Endothelial cell of umbilical vein (primary cell): ENCODE data around the gene ZMAT3. TPM values are rescaled to one million over a fixed set of nuclear protein-coding genes. Genes with fewer than 3 reads are reported as not detected.

Experiments
- BruUV-seq: library from RNA; stranded (reverse); fragments of 400-500 nt; replicated peaks from 2 replicates; lab custom pipeline; 2021; lab: Mats Ljungman, UMichigan
- CTCF ChIA-PET: fragments of 300-600, 350-600 bp; sonication (Branson Sonifier 250); formaldehyde crosslinking; loops from one replicate; lab custom pipeline; 2021; ENCODE audit warnings: antibody characterized with exemption, inconsistent platforms; lab: Charles Lee
- POLR2A ChIA-PET: fragments of 300-600, 350-600 bp; sonication (Branson Sonifier 250); formaldehyde crosslinking; loops from one replicate; lab custom pipeline; 2021; ENCODE audit warnings: antibody characterized with exemption, inconsistent platforms; lab: Charles Lee
- DNase-seq: peaks from one replicate; pipeline ENCODE4 v3.0.0-alpha.2; 2011; ENCODE audit warnings: low read depth, low spot score
- FAIRE-seq: peaks from 2 replicates; lab custom pipeline; 2011; peaks lifted over from hg19 to GRCh38; lab: Jason Lieb, UNC
- H2AFZ ChIP-seq: 2 replicates; pipeline ENCODE4 v1.6.0; 2012; ENCODE audit warnings: low read depth, low read length, control low read depth, inconsistent platforms
- H3K27ac ChIP-seq: 2 replicates; pipeline ENCODE4 v1.5.1; 2011; ENCODE audit warnings: low read depth, mild to moderate bottlenecking, control low read depth, low read length, moderate library complexity; ENCODE audit not compliant: insufficient read depth
- H3K27me3 ChIP-seq, 2 experiments: 2 replicates each; pipeline versions ENCODE4 v1.6.0 to v1.6.1; 2011; ENCODE audit warnings: low read length in 2 of 2, mixed read lengths in 1 of 2; ENCODE audit not compliant: control insufficient read depth in 2 of 2, insufficient read depth in 2 of 2
- H3K36me3 ChIP-seq, 2 experiments: 2 replicates in 1 of 2; 3 replicates in 1 of 2; pipeline ENCODE4 v1.5.1; 2011; ENCODE audit warnings: low read length in 2 of 2, mild to moderate bottlenecking in 1 of 2, moderate library complexity in 1 of 2; ENCODE audit not compliant: control insufficient read depth in 2 of 2, insufficient read depth in 2 of 2; ENCODE audit errors: extremely low read depth in 1 of 2
- H3K4me1 ChIP-seq: 3 replicates; pipeline ENCODE4 v1.5.1; 2011; ENCODE audit warnings: mild to moderate bottlenecking, low read length; ENCODE audit not compliant: control insufficient read depth, insufficient read depth; ENCODE audit errors: extremely low read depth
- H3K4me2 ChIP-seq: 2 replicates; pipeline ENCODE4 v1.6.1; 2011; ENCODE audit warnings: low read length, control low read depth, mixed read lengths; ENCODE audit not compliant: insufficient read depth
- H3K4me3 ChIP-seq, 3 experiments: fragments of 200-600 bp in 1 of 3; sonication (generic), shearing (Covaris generic) in 1 of 3; replicated peaks in 1 of 3; 2 replicates each; pipeline ENCODE4 v1.5.1; 2011 to 2016; ENCODE audit warnings: control low read depth in 3 of 3, low read length in 3 of 3, mild to moderate bottlenecking in 2 of 3, inconsistent platforms in 1 of 3, low read depth in 1 of 3, moderate library complexity in 1 of 3; ENCODE audit not compliant: insufficient read depth in 1 of 3
- H3K79me2 ChIP-seq: 2 replicates; pipeline ENCODE4 v1.6.0; 2012; ENCODE audit warnings: low read length, inconsistent platforms; ENCODE audit not compliant: control insufficient read depth, insufficient read depth
- H3K9ac ChIP-seq: replicated peaks from 2 replicates; pipeline ENCODE3; 2011; ENCODE audit warnings: low read length, control low read depth; ENCODE audit not compliant: insufficient read depth; ENCODE audit errors: extremely low read depth
- H3K9me1 ChIP-seq: replicated peaks from 3 replicates; pipeline ENCODE4 v1.6.0; 2011; ENCODE audit warnings: mild to moderate bottlenecking, low read length; ENCODE audit not compliant: control insufficient read depth, insufficient read depth; ENCODE audit errors: extremely low read depth
- H3K9me3 ChIP-seq: replicated peaks from 2 replicates; pipeline ENCODE4 v1.5.1; 2012; ENCODE audit warnings: low read length, inconsistent platforms; ENCODE audit not compliant: control insufficient read depth, insufficient read depth
- H4K20me1 ChIP-seq: replicated peaks from 2 replicates; pipeline ENCODE3; 2011; ENCODE audit warnings: mild to moderate bottlenecking, low read length; ENCODE audit not compliant: control insufficient read depth, insufficient read depth; ENCODE audit errors: extremely low read depth
- CTCF ChIP-seq, 2 donors: IDR thresholded peaks; 1 replicate in 1 of 2; 2 replicates in 1 of 2; pipeline ENCODE4 v1.5.1; 2011; ENCODE audit warnings: low read length in 2 of 2, mild to moderate bottlenecking in 2 of 2, moderate library complexity in 2 of 2, control low read depth in 1 of 2, inconsistent platforms in 1 of 2, low read depth in 1 of 2; ENCODE audit not compliant: insufficient read depth in 1 of 2; ENCODE audit errors: extremely low read depth in 1 of 2
- EZH2 ChIP-seq: IDR thresholded peaks from 2 replicates; pipeline ENCODE4 v1.6.1; 2012; ENCODE audit warnings: borderline replicate concordance, low read depth, mild to moderate bottlenecking, moderate library complexity, low read length, inconsistent platforms; ENCODE audit not compliant: severe bottlenecking
- FOS ChIP-seq: IDR thresholded peaks from 2 replicates; pipeline ENCODE4 v1.6.1; 2011; ENCODE audit warnings: mild to moderate bottlenecking, low read length, moderate library complexity, borderline replicate concordance; ENCODE audit not compliant: insufficient read depth
- GATA2 ChIP-seq: IDR thresholded peaks from 2 replicates; pipeline ENCODE4 v1.7.0; 2011; ENCODE audit warnings: low read depth, mild to moderate bottlenecking, moderate library complexity, mixed read lengths, low read length; ENCODE audit not compliant: insufficient read length, insufficient read depth
- JUN ChIP-seq: IDR thresholded peaks from 2 replicates; pipeline ENCODE4 v1.6.1; 2011; ENCODE audit warnings: borderline replicate concordance, low read depth; ENCODE audit not compliant: insufficient read length, insufficient read depth
- MAX ChIP-seq: IDR thresholded peaks from 2 replicates; pipeline ENCODE4 v1.6.1; 2011; ENCODE audit not compliant: insufficient read depth, insufficient read length
- MYC ChIP-seq: IDR thresholded peaks from one replicate; pipeline ENCODE4 v1.6.1; 2011; ENCODE audit warnings: mild to moderate bottlenecking, low read depth, low read length
- dilution Hi-C: fragments of 300-500 bp; cut with MboI; formaldehyde crosslinking; loops from one replicate; pipeline ENCODE4 v1.15.0; 2019; ENCODE audit warnings: low sequenced_read_pairs; ENCODE audit not compliant: extremely low pct_ligation_motif_present
- intact Hi-C: fragments of 100-400 bp; cut with micrococcal nuclease; formaldehyde crosslinking; loops from one replicate; pipeline ENCODE4 v1.10.0; 2022
- polyA plus RNA-seq, 4 experiments: library from polyadenylated mRNA; depleted of rRNA in 3 of 4; stranded (reverse) in 3 of 4; unstranded in 1 of 4; fragments of >200 nt; gene quantifications; 2 replicates each; pipeline versions ENCODE4 v1.2.1 to v1.2.3, GENCODE V29; 2011 to 2012; ENCODE audit warnings: missing spikeins in 1 of 4
- total RNA-seq: library from RNA; stranded (reverse); gene quantifications from 2 replicates; pipeline ENCODE4 v1.2.3, GENCODE V29; 2021

The ZMAT3 gene
- total and polyA plus RNA-seq, 2 donors (not counting 3 experiments of a cell fraction or from before 2014, with no cell fraction given): 13.2 to 33.1 TPM

GRCh38 chr3:179116816-179117215, 45.2 kb upstream of the ZMAT3 start:
- Histone ChIP-seq H3K79me2 (no peaks in the 10 kb centered on the region), H3K9ac (no peak overlapping the region), H3K9me3 (no peaks in the 10 kb centered on the region), H3K27me3 (no peaks in the 10 kb centered on the region), H3K27ac (no peak overlapping the region), H3K4me3 (no peak overlapping the region), H2AFZ (no peak overlapping the region), H3K4me2 (no peak overlapping the region), H4K20me1 (no peaks in the 10 kb centered on the region), H3K4me1 (peaks cover 8% of the 10 kb centered on the region), H3K36me3 (no peaks in the 10 kb centered on the region), H3K9me1 (no peaks in the 10 kb centered on the region)
- ChIA-PET POLR2A (no interaction called here), CTCF (no interaction called here)
- DNase-seq (no peak), FAIRE-seq (no peak)
- no peak for TF ChIP-seq CTCF (IDR thresholded peaks at IDR 0.05; ENCODE audit: extremely low read depth in 1 of 2, insufficient read depth in 1 of 2, low read depth in 1 of 2, low read length in 2 of 2)
- no peak for TF ChIP-seq EZH2
- TF ChIP-seq FOS: no peak
- TF ChIP-seq MAX: no peak
- TF ChIP-seq JUN: no peak
- TF ChIP-seq MYC: no peak
- TF ChIP-seq GATA2: no peak
- dilution Hi-C loops (no loop called here), intact Hi-C loops (no loop called here)
- no TSS peak for BruUV-seq
